ENCODE measurements around the gene DCUN1D1.

DCUN1D1 gene

DNA sequence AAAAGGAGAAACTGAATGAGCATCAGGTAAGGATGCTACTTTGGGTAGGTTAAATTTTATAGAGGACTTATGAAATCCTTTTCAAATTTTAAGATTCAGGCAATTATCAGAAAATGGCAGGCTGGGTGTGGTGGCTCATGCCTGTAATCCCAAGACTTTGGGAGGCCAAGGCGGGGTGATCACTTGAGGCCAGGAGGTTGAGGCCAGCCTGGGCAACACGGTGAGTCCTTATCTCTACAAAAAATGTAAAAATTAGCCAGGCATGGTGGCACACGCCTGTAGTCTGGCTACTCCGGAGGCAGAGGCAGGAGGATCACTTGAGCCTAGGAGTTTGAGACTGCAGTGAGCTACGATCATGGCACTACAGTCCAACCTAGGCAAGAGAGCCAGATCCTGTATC, 23.1 kb downstream of the DCUN1D1 start:
- no peaks in the 10 kb centered on the region for H3K27me3 ChIP-seq (ENCODE audit: insufficient read depth, low read length, poor library complexity, severe bottlenecking)
- H3K9me2 ChIP-seq (replicated peaks; ENCODE audit: low read depth, low read length): no peaks in the 10 kb centered on the region
- H3K4me3 ChIP-seq (ENCODE audit: low read length, poor library complexity, severe bottlenecking): no peak overlapping the region
- no peak overlapping the region for H2AFZ ChIP-seq (ENCODE audit: low read length)
- H3K9me3 ChIP-seq (ENCODE audit: insufficient read depth, low read depth, low read length): no peaks in the 10 kb centered on the region
- peaks cover 38% of the 10 kb centered on the region for H4K20me1 ChIP-seq (ENCODE audit: insufficient read depth, low read length, poor library complexity, severe bottlenecking)
- H3K79me2 ChIP-seq (ENCODE audit: insufficient read depth, low read length): peaks cover 56% of the 10 kb centered on the region
- TF ChIP-seq, protein P1, sequence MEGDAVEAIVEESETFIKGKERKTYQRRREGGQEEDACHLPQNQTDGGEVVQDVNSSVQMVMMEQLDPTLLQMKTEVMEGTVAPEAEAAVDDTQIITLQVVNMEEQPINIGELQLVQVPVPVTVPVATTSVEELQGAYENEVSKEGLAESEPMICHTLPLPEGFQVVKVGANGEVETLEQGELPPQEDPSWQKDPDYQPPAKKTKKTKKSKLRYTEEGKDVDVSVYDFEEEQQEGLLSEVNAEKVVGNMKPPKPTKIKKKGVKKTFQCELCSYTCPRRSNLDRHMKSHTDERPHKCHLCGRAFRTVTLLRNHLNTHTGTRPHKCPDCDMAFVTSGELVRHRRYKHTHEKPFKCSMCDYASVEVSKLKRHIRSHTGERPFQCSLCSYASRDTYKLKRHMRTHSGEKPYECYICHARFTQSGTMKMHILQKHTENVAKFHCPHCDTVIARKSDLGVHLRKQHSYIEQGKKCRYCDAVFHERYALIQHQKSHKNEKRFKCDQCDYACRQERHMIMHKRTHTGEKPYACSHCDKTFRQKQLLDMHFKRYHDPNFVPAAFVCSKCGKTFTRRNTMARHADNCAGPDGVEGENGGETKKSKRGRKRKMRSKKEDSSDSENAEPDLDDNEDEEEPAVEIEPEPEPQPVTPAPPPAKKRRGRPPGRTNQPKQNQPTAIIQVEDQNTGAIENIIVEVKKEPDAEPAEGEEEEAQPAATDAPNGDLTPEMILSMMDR (conservative IDR thresholded peaks at IDR 0.05; ENCODE audit: low read length): no peak
- no peak for TF ChIP-seq EZH2phosphoT487 (IDR thresholded peaks at IDR 0.05; ENCODE audit: borderline replicate concordance)
- peaks cover 10% of the 10 kb centered on the region for H3K4me1 ChIP-seq (ENCODE audit: insufficient read depth, low read length, poor library complexity, severe bottlenecking)
- no peak overlapping the region for H3K9ac ChIP-seq (ENCODE audit: low read depth, low read length, poor library complexity, severe bottlenecking)
- no peak overlapping the region for H3K4me2 ChIP-seq (ENCODE audit: low read depth, low read length, poor library complexity, severe bottlenecking)
- H3F3A ChIP-seq (ENCODE audit: low read depth): no peaks in the 10 kb centered on the region
- peaks cover 77% of the 10 kb centered on the region for H3K36me3 ChIP-seq (ENCODE audit: insufficient read depth, low read length)

DNA sequence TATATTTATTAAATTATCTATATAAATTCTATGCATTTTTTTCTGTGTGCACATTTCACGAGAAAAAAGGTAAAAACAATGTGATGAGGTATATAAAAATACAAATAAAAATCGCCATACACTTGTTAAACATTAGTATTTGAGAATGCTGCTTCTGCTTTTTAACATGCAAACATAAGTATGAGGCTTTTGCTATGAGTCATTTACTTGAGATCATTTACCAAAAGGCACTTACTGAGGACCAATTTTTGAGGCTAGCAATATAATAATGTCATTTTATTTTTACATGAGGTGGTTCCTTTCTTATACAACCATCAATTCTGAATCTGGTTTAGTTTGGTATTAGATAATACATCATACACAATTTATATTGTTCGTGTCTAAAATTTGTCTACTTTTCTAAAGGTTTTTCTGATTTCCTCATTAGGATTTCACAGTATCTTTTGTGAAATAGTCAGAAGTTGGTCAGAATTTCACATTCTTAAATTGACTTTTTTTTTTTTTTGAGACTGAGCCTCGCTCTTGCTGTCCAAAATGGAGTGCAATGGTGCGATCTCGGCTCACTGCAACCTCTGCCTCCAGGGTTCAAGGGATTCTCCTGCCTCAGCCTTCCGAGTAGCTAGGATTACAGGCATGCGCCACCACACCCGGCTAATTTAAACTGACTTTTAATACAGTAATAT, 25.6 kb downstream of the DCUN1D1 start:
- Histone ChIP-seq H3K79me2 (ENCODE audit: insufficient read depth, low read length) (peaks cover 39% of the 10 kb centered on the region), H3K4me1 (ENCODE audit: insufficient read depth, low read length, poor library complexity, severe bottlenecking) (peaks cover 8% of the 10 kb centered on the region), H3K9ac (ENCODE audit: low read depth, low read length, poor library complexity, severe bottlenecking) (no peak overlapping the region), H2AFZ (ENCODE audit: low read length) (no peak overlapping the region), H3K4me2 (ENCODE audit: low read depth, low read length, poor library complexity, severe bottlenecking) (no peak overlapping the region), H4K20me1 (ENCODE audit: insufficient read depth, low read length, poor library complexity, severe bottlenecking) (peaks cover 20% of the 10 kb centered on the region), H3K4me3 (ENCODE audit: low read length, poor library complexity, severe bottlenecking) (no peak overlapping the region), H3K36me3 (ENCODE audit: insufficient read depth, low read length) (peaks cover 62% of the 10 kb centered on the region), H3K27me3 (ENCODE audit: insufficient read depth, low read length, poor library complexity, severe bottlenecking) (no peaks in the 10 kb centered on the region), H3K9me2 (replicated peaks; ENCODE audit: low read depth, low read length) (no peaks in the 10 kb centered on the region), H3F3A (ENCODE audit: low read depth) (no peaks in the 10 kb centered on the region), H3K9me3 (ENCODE audit: insufficient read depth, low read depth, low read length) (no peaks in the 10 kb centered on the region)
- TF ChIP-seq, protein P1 (conservative IDR thresholded peaks at IDR 0.05; ENCODE audit: low read length): no peak
- no peak for TF ChIP-seq EZH2phosphoT487 (IDR thresholded peaks at IDR 0.05; ENCODE audit: borderline replicate concordance)

DNA sequence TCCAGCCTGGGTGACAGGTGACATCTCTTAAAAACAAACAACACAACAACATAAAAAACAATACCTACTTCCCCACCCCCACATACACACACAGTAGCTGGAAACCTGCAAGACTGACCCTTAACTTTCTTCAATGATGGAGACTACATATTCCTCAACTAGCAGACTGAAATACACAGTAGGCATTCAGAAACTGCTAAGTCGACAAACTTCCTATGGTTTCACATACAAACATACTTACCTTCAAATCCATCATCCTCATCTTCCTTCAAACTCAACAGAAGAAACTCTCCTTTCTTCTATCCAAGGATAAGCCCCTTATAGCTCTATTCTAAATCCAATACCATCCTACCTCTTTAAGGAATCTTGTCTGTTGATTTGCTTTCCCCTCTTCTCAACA, 30.6 kb downstream of the DCUN1D1 start:
- Histone ChIP-seq H3K79me2 (ENCODE audit: insufficient read depth, low read length) (peaks cover 14% of the 10 kb centered on the region; the same call in 1 of the 2 replicates), H3K9me3 (ENCODE audit: insufficient read depth, low read depth, low read length) (no peaks in the 10 kb centered on the region), H3K9me2 (replicated peaks; ENCODE audit: low read depth, low read length) (no peaks in the 10 kb centered on the region), H3K36me3 (ENCODE audit: insufficient read depth, low read length) (peaks cover 65% of the 10 kb centered on the region), H4K20me1 (ENCODE audit: insufficient read depth, low read length, poor library complexity, severe bottlenecking) (no peaks in the 10 kb centered on the region), H3K4me3 (ENCODE audit: low read length, poor library complexity, severe bottlenecking) (no peak overlapping the region), H3F3A (ENCODE audit: low read depth) (no peaks in the 10 kb centered on the region), H3K27me3 (ENCODE audit: insufficient read depth, low read length, poor library complexity, severe bottlenecking) (no peaks in the 10 kb centered on the region), H3K9ac (ENCODE audit: low read depth, low read length, poor library complexity, severe bottlenecking) (no peak overlapping the region), H2AFZ (ENCODE audit: low read length) (no peak overlapping the region), H3K4me1 (ENCODE audit: insufficient read depth, low read length, poor library complexity, severe bottlenecking) (peaks cover 10% of the 10 kb centered on the region), H3K4me2 (ENCODE audit: low read depth, low read length, poor library complexity, severe bottlenecking) (no peak overlapping the region)
- no peak for TF ChIP-seq EZH2phosphoT487 (IDR thresholded peaks at IDR 0.05; ENCODE audit: borderline replicate concordance)
- TF ChIP-seq, protein P1 (conservative IDR thresholded peaks at IDR 0.05; ENCODE audit: low read length): no peak

Measured in Loucy (cell line).